A549 (cell line): ENCODE data around the gene RASA2. TPM values are rescaled to one million over a fixed set of nuclear protein-coding genes. Genes with fewer than 3 reads are reported as not detected.

Experiments
- ATAC-seq, 2 experiments: fragments of 200-7000 bp in 1 of 2; fragments of >200 bp in 1 of 2; cut with Nextera tagmentation in 1 of 2; cut with Tn5 transposase in 1 of 2; 3 replicates each; pipeline versions ENCODE4 v1.8.0 to v1.9.1; 2018 to 2020; ENCODE audit warnings: mild to moderate bottlenecking in 1 of 2, moderate library complexity in 1 of 2
- CTCF ChIA-PET: fragments of 300-600 bp; sonication (Branson Sonifier 250); formaldehyde crosslinking; extraction: SDS; loops from one replicate; lab custom pipeline; 2021; ENCODE audit warnings: antibody characterized with exemption, inconsistent platforms; lab: Yijun Ruan, JAX
- POLR2A ChIA-PET: fragments of 350-600 bp; formaldehyde crosslinking; extraction: SDS; loops from one replicate; lab custom pipeline; 2021; ENCODE audit warnings: antibody characterized with exemption, inconsistent platforms; lab: Yijun Ruan, JAX
- DNase-seq, 2 experiments: peaks; one replicate each; pipeline versions ENCODE4 v3.0.0 to v3.0.0-alpha.2; 2011 to 2016; ENCODE audit warnings: low read depth in 1 of 2, low spot score in 1 of 2
- FAIRE-seq: peaks from 2 replicates; lab custom pipeline; 2011; peaks lifted over from hg19 to GRCh38; lab: Jason Lieb, UNC
- H3K27ac ChIP-seq, 2 experiments: fragments of >200 bp; sonication (Bioruptor Twin); formaldehyde crosslinking; 3 replicates each; pipeline ENCODE4 v1.5.1; 2016 to 2017
- H3K4me1 ChIP-seq: fragments of >200 bp; sonication (Bioruptor Twin); formaldehyde crosslinking; 3 replicates; pipeline ENCODE4 v1.6.1; 2016
- H3K4me2 ChIP-seq: fragments of >200 bp; sonication (Bioruptor Twin); formaldehyde crosslinking; 3 replicates; pipeline ENCODE4 v1.6.1; 2016
- H3K4me3 ChIP-seq: fragments of >200 bp; sonication (Bioruptor Twin); formaldehyde crosslinking; 3 replicates; pipeline ENCODE4 v1.5.1; 2016
- H3K9me3 ChIP-seq: fragments of >200 bp; sonication (Bioruptor Twin); formaldehyde crosslinking; 3 replicates; pipeline ENCODE4 v1.6.1; 2016
- ATOH8 ChIP-seq: fragments of 250-450 bp; sonication (Bioruptor Pico); IDR thresholded peaks from 2 replicates; pipeline ENCODE4 v1.5.0; 2020; ENCODE audit warnings: low read depth, mild to moderate bottlenecking, moderate library complexity
- BHLHE40 ChIP-seq: IDR thresholded peaks from 2 replicates; pipeline ENCODE4 v1.6.1; 2012; ENCODE audit warnings: low read depth, low read length, inconsistent platforms
- CBX2 ChIP-seq: fragments of 200-600 bp; sonication (generic); IDR thresholded peaks from 2 replicates; pipeline ENCODE4 v1.6.1; 2016; ENCODE audit warnings: low read depth, mild to moderate bottlenecking, borderline replicate concordance
- CTCF ChIP-seq: fragments of >200 bp; sonication (Bioruptor Twin); formaldehyde crosslinking; IDR thresholded peaks from 3 replicates; pipeline ENCODE4 v1.5.1; 2016
- EP300 ChIP-seq, 2 experiments: fragments of >200 bp; sonication (Bioruptor Twin); formaldehyde crosslinking; IDR thresholded peaks; 2 replicates in 1 of 2; 3 replicates in 1 of 2; pipeline ENCODE4 v1.6.1; 2016 to 2017
- FOXS1 ChIP-seq: fragments of 250-450 bp; sonication (Bioruptor Pico); IDR thresholded peaks from 2 replicates; pipeline ENCODE4 v1.5.0; 2020; ENCODE audit warnings: mild to moderate bottlenecking, moderate library complexity
- HMGXB4 ChIP-seq: fragments of 250-450 bp; sonication (Bioruptor Pico); IDR thresholded peaks from 2 replicates; pipeline ENCODE4 v1.5.0; 2021; ENCODE audit warnings: mild to moderate bottlenecking, moderate library complexity, borderline replicate concordance
- HOXA7 ChIP-seq: fragments of 250-450 bp; sonication (Bioruptor Pico); IDR thresholded peaks from 2 replicates; pipeline ENCODE4 v1.5.0; 2020; ENCODE audit warnings: mild to moderate bottlenecking, moderate library complexity
- HOXB13 ChIP-seq: fragments of 250-450 bp; sonication (Bioruptor Pico); IDR thresholded peaks from 2 replicates; pipeline ENCODE4 v1.5.0; 2020; ENCODE audit warnings: low read depth, mild to moderate bottlenecking, moderate library complexity
- JUNB ChIP-seq: fragments of >200 bp; sonication (Bioruptor Twin); formaldehyde crosslinking; IDR thresholded peaks from 2 replicates; pipeline ENCODE4 v1.6.1; 2016
- KDM5A ChIP-seq: fragments of 200-600 bp; sonication (generic); IDR thresholded peaks from 2 replicates; pipeline ENCODE4 v1.6.1; 2016; ENCODE audit warnings: antibody characterized with exemption, mild to moderate bottlenecking
- POLR2A ChIP-seq: IDR thresholded peaks from 2 replicates; pipeline ENCODE4 v1.6.1; 2012; ENCODE audit warnings: mild to moderate bottlenecking, low read length
- RARB ChIP-seq: fragments of 250-450 bp; sonication (Bioruptor Pico); IDR thresholded peaks from 2 replicates; pipeline ENCODE4 v1.8.0; 2021; ENCODE audit warnings: mild to moderate bottlenecking, moderate library complexity
- RCOR1 ChIP-seq: fragments of 150-350 bp; IDR thresholded peaks from 2 replicates; pipeline ENCODE4 v1.6.1; 2014; ENCODE audit warnings: antibody characterized with exemption, low read length, low read depth
- RFX5 ChIP-seq: fragments of 450-650 bp; IDR thresholded peaks from 2 replicates; pipeline ENCODE4 v1.7.1; 2014; ENCODE audit warnings: antibody characterized with exemption, mild to moderate bottlenecking, moderate library complexity
- RNF2 ChIP-seq: fragments of 200-600 bp; sonication (generic); IDR thresholded peaks from 2 replicates; pipeline ENCODE4 v1.6.1; 2016; ENCODE audit warnings: low read depth, mild to moderate bottlenecking, antibody characterized with exemption, moderate library complexity, borderline replicate concordance
- SREBF2 ChIP-seq: fragments of 450-650 bp; IDR thresholded peaks from 2 replicates; pipeline ENCODE4 v1.6.1; 2014; ENCODE audit warnings: mild to moderate bottlenecking, moderate library complexity
- ZNF302 ChIP-seq: fragments of 250-450 bp; sonication (Bioruptor Pico); IDR thresholded peaks from 2 replicates; pipeline ENCODE4 v1.9.0; 2021; ENCODE audit warnings: inconsistent platforms, mild to moderate bottlenecking, moderate library complexity
- WGBS: methylation state at CpG from one replicate; pipeline ENCODE4 v1.1.6; 2017; ENCODE audit errors: missing lambda C conversion rate; 5-methylcytosine and 5-hydroxymethylcytosine counted together
- polyA plus RNA-seq, 4 experiments: library from polyadenylated mRNA; depleted of rRNA in 3 of 4; stranded (reverse); fragments of >200 nt; fragmentation: RNase III in 1 of 4; extraction: RNeasy Plus Mini Kit Qiagen cat#74134 plus additional on column Dnase treatment in 1 of 4; gene quantifications; 2 replicates in 3 of 4; 3 replicates in 1 of 4; pipeline ENCODE4 v1.2.3, GENCODE V29; 2011 to 2017

RASA2 gene
- polyA plus RNA-seq, 2 of the 4 experiments (the other 2 are of a cell fraction): 6.7 to 12.0 TPM

GRCh38 chr3:141648055-141648910, 161.5 kb downstream of the RASA2 start (continued):
- no peak for TF ChIP-seq ATOH8 (CRISPR knock-in tag)
- no peak for TF ChIP-seq BHLHE40
- no peak for TF ChIP-seq RCOR1

DNA sequence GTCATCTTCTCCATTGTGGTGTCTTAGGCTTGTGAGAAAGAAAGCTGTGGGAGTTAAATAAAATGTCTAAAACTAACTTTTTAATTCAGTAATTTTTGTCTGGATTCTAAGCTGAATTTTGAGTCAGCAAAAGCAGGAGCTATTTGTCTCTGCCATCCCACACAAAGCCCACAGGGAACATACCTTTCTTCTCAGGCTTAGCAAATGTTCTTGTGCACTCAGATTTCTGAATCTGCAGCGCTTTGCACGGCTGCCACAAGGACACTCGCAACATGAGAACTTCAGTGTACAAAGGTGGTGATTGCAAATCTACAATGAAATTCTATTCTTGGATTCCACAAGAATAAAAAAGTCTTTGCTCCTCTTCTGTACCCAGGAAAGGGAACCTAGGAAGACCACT, 163.0 kb downstream of the RASA2 start:
- H3K4me2 ChIP-seq: no peak overlapping the region
- CTCF ChIA-PET: interaction anchor here (1.0 kb wide), 1 partner anchor 370 kb away, joined by 3 read pairs; no protein-coding TSS in a partner anchor
- ATAC-seq (no peak), DNase-seq (no peak), FAIRE-seq (no peak)
- POLR2A ChIA-PET: interaction anchor here (0.6 kb wide), 1 partner anchor 161 kb away, joined by 3 read pairs; no protein-coding TSS in a partner anchor
- TF ChIP-seq HOXB13 (CRISPR knock-in tag) (no peak), SREBF2 (no peak), EP300 (IDR thresholded peaks at IDR 0.05) (no peak), HOXA7 (CRISPR knock-in tag) (no peak), RFX5 (no peak), CBX2 (no peak), KDM5A (no peak), FOXS1 (no peak), HMGXB4 (CRISPR knock-in tag) (no peak), RNF2 (no peak), CTCF (no peak)
- 63% methylated on average over 3 of the region's 3 CpGs for WGBS
- H3K4me1 ChIP-seq: peaks cover 4% of the 10 kb centered on the region; the same call in 1 of the 3 replicates
- no peak overlapping the region for H3K4me3 ChIP-seq
- no peak overlapping the region for H3K27ac ChIP-seq
- no peaks in the 10 kb centered on the region for H3K9me3 ChIP-seq

- ATAC-seq (no peak), DNase-seq (no peak), FAIRE-seq (no peak)
- H3K4me2 ChIP-seq: no peak overlapping the region
- no peak overlapping the region for H3K27ac ChIP-seq
- WGBS: 36% methylated on average over 2 of the region's 2 CpGs
- TF ChIP-seq ZNF302 (CRISPR knock-in tag): no peak
- TF ChIP-seq JUNB: no peak
- no peak for TF ChIP-seq RARB (CRISPR knock-in tag)
- TF ChIP-seq POLR2A: no peak
- TF ChIP-seq KDM5A: no peak
- no peaks in the 10 kb centered on the region for H3K9me3 ChIP-seq
- no peak overlapping the region for H3K4me3 ChIP-seq
- peaks cover 4% of the 10 kb centered on the region; the same call in 1 of the 3 replicates for H3K4me1 ChIP-seq
- POLR2A ChIA-PET: no interaction called here
- CTCF ChIA-PET: interaction anchor here (1.0 kb wide), 1 partner anchor 371 kb away, joined by 3 read pairs; no protein-coding TSS in a partner anchor
Measured at GRCh38 chr3:141650783-141651182, 164.0 kb downstream of the RASA2 start.
